GM21447 (cell line): ENCODE measurements around the gene AZU1.
"Not testable (repeated sequence)": the region's sequence is repeated elsewhere in the genome, so short reads cannot be mapped to it uniquely, and the experiment has no call there.

Experiments
- ATAC-seq: cut with Tn5 transposase; IDR thresholded peaks from one replicate; pipeline ENCODE4 v1.9.1; 2021; ENCODE audit not compliant: unreplicated experiment

The AZU1 gene

DNA sequence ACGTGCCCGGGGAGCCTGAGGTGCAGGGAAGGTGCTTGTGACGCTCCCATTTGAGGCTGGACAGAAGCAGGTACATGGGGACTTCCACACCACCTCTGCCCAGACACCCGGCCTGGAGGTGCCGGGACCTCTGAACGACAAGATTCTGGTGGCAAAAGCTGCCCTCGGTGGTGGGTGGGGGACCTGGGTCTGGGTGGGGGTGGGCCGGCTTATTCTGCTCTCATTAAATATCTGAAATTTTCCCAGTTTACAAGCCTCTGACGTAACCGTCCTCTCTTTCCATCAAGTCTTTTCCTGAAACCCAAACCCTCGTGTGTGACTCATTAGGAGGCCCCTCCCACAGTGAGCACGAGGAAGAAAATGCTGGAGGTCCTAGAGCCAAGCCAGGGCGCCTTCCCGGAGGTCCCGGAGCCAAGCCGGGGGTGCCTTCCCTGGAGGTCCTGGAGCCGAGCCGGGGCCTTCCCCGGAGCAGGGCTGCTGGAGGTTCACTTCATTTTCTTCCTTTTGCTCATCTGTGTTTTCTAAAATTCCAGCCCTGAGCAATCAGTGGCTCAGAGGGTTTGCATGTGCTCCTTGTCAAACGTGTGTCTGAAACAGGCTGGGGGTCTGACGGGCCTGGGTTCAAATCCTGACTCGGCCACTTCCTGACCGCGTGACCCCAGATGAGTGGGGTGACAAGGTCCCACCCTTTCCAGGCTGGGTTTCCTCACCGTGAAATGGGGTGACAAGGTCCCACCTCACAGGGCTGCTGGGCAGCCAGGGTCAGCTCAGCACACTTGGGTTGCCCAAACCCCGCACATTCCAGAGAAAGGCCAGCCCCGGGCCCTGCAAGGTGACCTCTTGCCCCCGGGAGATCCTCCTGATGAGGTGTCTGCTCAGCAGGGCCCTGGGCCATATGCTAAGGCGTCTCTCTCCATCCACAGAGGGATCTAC lies 41.9 kb downstream of the AZU1 start:
- no peak for ATAC-seq

- ATAC-seq = no peak
Measured at GRCh38 chr19:870314-870713, 42.7 kb downstream of the AZU1 start.

DNA sequence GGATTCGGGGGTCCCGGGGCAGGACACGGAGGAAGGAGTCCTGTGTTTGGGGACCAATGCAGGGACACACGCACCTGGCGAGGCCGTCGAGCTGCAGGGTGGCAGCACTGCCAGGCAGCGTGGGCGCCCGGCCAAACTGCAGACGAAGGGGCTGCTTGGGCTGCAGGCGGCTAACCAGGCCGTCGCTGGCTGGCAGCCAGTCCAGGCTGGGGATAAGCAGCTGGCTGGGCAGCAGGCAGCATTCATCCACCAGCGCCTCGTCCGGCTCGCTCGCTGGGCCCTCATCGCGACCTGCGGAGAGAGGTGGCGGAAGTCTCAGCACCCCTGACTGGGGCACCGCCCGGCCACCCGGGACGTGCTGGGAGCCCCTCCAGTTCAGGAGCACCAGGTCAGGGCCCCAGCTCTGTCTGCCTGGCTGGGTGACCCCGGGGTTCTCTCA lies 43.3 kb downstream of the AZU1 start:
- no peak for ATAC-seq

- no peak for ATAC-seq
Measured at GRCh38 chr19:871446-872265, 44.0 kb downstream of the AZU1 start.

DNA sequence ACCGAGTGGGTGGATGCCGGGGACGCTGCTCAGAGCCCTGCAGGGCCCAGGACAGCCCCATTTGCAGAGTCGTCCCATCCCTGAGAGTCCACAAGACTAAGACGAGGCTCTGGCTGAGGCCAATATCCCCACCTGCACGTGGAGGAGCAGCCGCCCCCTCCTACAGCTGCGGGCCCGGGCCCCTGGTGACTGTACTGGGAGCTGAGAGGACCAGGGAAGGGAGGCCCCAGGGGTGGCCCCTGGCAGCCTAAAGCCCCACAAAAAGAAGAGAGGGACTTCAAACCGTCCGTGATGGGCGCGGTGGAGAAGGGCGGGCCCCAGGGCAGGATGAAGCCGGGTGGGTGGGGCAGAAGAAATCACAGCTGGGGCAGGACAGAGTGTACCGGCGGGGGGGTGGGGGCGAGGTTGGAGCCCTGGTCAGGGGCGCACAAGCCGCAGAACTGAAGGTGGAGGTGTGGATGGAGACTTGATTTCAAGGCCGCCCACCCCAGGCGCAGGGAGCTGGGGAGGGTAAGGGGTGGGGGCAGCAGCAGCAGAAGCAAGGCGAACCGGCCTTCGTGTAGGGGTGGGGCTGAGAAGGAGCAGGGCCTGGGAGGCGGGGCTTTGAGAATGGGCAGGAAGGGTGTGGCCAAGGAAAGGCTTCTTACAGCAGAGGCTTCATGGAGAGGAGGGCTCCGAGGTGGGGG lies 44.8 kb downstream of the AZU1 start:
- peak; percentile 68 for ATAC-seq

GRCh38 chr19:873084-873483 lies 45.4 kb downstream of the AZU1 start:
- ATAC-seq = no peak

DNA sequence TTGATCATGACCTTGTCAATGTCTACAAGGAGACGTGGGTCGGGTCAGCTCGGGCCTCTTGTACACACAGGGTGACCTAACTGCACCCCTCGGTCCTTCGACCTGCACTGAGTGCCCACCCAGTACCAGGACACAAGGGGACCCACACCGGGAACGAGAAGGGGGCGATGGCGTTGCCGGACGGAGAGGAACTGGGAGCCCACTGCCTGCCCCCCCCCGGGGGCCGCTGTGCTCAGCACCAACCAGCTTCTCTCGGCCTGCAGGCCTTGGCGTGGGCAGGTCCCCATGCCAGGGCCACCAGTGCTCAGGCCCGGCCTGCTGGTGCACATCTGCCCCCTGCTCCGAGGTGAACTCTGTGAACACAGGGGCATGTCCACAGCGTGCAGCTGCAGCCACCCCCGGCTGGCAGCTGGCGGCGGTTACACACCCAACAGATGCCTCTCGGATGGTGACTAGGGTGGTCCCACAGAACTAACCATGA lies 46.0 kb downstream of the AZU1 start:
- ATAC-seq = no peak

GRCh38 chr19:875265-875879 lies 47.7 kb downstream of the AZU1 start:
- no peak for ATAC-seq

DNA sequence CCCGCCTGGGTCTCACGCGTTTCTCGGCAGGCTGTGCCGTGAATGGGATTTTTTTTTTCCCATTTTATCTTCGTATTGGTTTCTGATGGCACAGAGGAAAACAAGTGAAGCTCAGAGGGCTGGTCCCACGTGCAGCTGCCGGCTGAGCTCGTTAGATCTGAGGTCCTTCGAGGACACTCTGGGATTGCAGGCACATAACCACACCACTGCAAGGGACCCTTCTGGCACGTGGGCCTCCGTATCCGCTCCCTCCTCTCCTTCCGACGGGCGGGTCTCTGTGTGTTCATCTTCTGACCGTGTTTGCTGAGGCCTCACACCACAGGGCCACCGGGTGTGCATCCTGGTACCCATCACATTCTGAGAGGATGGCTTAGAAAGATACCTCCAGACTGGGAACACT lies 48.5 kb downstream of the AZU1 start:
- no peak for ATAC-seq

- ATAC-seq = no peak
Measured at GRCh38 chr19:876780-877314, 49.2 kb downstream of the AZU1 start.

- ATAC-seq = not testable (repeated sequence)
Measured at GRCh38 chr19:877992-878660, 50.5 kb downstream of the AZU1 start.

DNA sequence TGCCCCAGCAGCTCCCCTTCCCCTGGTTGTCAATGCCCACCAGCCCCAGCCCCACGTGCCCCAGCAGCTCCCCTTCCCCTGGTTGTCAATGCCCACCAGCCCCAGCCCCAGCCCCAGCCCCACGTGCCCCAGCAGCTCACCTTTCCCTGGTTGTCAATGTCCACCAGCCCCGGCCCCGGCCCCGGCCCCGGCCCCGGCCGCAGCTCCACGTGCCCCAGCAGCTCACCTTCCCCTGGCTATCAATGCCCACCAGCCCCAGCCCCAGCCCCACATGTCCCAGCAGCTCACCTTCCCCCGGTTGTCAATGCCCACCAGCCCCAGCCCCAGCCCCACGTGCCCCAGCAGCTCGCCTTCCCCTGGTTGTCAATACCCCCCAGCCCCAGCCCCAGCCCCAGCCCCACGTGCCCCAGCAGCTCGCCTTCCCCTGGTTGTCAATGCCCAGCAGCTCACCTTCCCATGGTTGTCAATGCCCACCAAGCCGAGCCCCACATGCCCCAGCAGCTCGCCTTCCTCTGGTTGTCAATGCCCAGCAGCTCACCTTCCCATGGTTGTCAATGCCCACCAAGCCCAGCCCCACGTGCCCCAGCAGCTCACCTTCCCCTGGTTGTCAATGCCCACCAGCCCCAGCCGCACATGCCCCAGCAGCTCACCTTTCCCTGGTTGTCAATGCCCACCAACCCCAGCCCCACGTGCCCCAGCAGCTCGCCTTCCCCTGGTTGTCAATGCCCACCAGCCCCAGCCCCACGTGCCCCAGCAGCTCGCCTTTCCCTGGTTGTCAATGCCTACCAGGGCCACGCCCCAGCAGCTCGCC lies 51.3 kb downstream of the AZU1 start:
- not testable (repeated sequence) for ATAC-seq

- ATAC-seq = no peak
Measured at GRCh38 chr19:879711-880438, 52.2 kb downstream of the AZU1 start.
